GM21786 (cell line): ENCODE data around the gene AP1M1.
A peak's percentile ranks its signal among the peaks of the same experiment; 100 is the strongest.
"Not testable (repeated sequence)": the region's sequence is repeated elsewhere in the genome, so short reads cannot be mapped to it uniquely, and the experiment has no call there.

Source experiments
- ATAC-seq: cut with Tn5 transposase; IDR thresholded peaks from one replicate; pipeline ENCODE4 v1.9.1; 2021; ENCODE audit not compliant: unreplicated experiment

The AP1M1 gene

GRCh38 chr19:16197622-16198369 is at the start of gene AP1M1:
Gene AP1M1, plus strand, starts transcription at chr19:16197911. Its CDS starts 116 bp downstream, at chr19:16198027.
- ATAC-seq = peak; percentile 75

GRCh38 chr19:16148443-16149229 is 49.1 kb upstream of the AP1M1 start:
- no peak for ATAC-seq

GRCh38 chr19:16153582-16154336 is 44.0 kb upstream of the AP1M1 start:
- no peak for ATAC-seq

- no peak for ATAC-seq
Measured at GRCh38 chr19:16154557-16154956, 43.2 kb upstream of the AP1M1 start.

- ATAC-seq = no peak
Measured at GRCh38 chr19:16155128-16155527, 42.6 kb upstream of the AP1M1 start.

- ATAC-seq = no peak
Measured at GRCh38 chr19:16156904-16157303, 40.8 kb upstream of the AP1M1 start.

- ATAC-seq = no peak
Measured at GRCh38 chr19:16157601-16158000, 40.1 kb upstream of the AP1M1 start.

GRCh38 chr19:16159655-16160054 is 38.1 kb upstream of the AP1M1 start:
- no peak for ATAC-seq

GRCh38 chr19:16160445-16160942 is 37.2 kb upstream of the AP1M1 start:
- no peak for ATAC-seq

- ATAC-seq = no peak
Measured at GRCh38 chr19:16160943-16161560, 36.7 kb upstream of the AP1M1 start.

GRCh38 chr19:16161840-16162239 is 35.9 kb upstream of the AP1M1 start:
- ATAC-seq = no peak

GRCh38 chr19:16164222-16164890 is 33.4 kb upstream of the AP1M1 start:
- no peak for ATAC-seq

- no peak for ATAC-seq
Measured at GRCh38 chr19:16166417-16166816, 31.3 kb upstream of the AP1M1 start.

- ATAC-seq = no peak
Measured at GRCh38 chr19:16167055-16167454, 30.7 kb upstream of the AP1M1 start.

GRCh38 chr19:16168465-16169081 is 29.1 kb upstream of the AP1M1 start:
- no peak for ATAC-seq

GRCh38 chr19:16170134-16170533 is 27.6 kb upstream of the AP1M1 start:
- no peak for ATAC-seq

- ATAC-seq = no peak
Measured at GRCh38 chr19:16175954-16176353, 21.8 kb upstream of the AP1M1 start.

- ATAC-seq = not testable (repeated sequence)
Measured at GRCh38 chr19:16178866-16179265, 18.8 kb upstream of the AP1M1 start.

GRCh38 chr19:16180611-16181010 is 17.1 kb upstream of the AP1M1 start:
- ATAC-seq = no peak

- ATAC-seq = no peak
Measured at GRCh38 chr19:16184665-16185122, 13.0 kb upstream of the AP1M1 start.
